Glomerular endothelial cell (primary cell): ENCODE results near the gene AIF1. TPM values are rescaled to one million over a fixed set of nuclear protein-coding genes. Genes with fewer than 3 reads are reported as not detected.
"Not testable (repeated sequence)": the region's sequence is repeated elsewhere in the genome, so short reads cannot be mapped to it uniquely, and the experiment has no call there.

ENCODE experiments used
- DNase-seq: peaks from one replicate; pipeline ENCODE4 v3.0.0-alpha.2; 2011; ENCODE audit warnings: low read depth, low spot score; ENCODE audit errors: extremely low read depth
- total RNA-seq: library from RNA; depleted of rRNA; stranded (reverse); fragments of >200 nt; gene quantifications from 2 replicates; pipeline ENCODE4 v1.2.3, GENCODE V29; 2015

AIF1 gene
- total RNA-seq, 1 donor from 2014 or later: not detected

DNA sequence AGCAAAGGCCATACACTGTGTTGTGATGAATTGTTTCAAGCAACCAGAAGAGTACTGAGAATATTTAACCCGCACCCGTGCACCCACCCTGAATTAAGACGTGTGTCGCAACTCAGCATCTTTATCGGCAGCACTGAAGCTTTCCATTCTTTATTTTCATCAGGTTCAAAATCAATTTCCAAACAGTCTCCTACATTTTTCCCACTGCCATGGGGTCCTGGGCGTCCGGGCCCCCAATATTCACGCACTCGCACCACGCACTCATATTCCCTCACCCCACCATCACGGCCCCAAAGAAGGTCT lies 34.6 kb upstream of the AIF1 start:
- no peak for DNase-seq

DNA sequence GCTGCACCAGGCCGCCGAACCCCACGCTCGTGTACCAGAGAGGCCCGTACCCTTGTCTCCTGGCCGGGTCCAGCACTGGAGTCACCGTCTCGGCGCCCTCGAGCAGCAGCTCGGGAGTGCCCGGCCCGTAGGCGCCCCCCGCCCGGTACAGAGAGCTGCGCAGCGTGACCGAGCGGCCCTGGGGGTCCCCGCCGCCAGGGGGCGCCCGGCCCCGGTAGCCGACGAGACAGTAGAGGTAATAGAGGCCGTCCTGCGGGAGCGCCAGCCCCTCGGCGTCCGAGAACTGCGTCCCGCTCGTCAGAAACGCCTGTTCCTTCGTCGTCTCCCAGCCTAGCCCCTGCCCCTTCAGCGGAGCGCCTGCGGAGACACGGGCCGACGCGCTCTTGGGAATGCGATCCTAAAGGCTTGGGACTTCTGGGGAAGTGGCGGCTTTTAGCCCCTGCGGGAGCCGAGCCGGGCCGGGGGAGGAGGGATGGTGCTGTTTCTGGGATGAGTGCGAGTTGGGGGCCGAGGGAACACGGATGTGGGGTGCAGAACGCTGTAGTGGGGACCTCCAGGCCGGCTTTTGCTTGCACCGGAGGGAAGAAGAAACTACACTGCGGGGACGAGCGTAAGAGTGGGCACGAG lies 34.1 kb upstream of the AIF1 start:
- no peak for DNase-seq

DNA sequence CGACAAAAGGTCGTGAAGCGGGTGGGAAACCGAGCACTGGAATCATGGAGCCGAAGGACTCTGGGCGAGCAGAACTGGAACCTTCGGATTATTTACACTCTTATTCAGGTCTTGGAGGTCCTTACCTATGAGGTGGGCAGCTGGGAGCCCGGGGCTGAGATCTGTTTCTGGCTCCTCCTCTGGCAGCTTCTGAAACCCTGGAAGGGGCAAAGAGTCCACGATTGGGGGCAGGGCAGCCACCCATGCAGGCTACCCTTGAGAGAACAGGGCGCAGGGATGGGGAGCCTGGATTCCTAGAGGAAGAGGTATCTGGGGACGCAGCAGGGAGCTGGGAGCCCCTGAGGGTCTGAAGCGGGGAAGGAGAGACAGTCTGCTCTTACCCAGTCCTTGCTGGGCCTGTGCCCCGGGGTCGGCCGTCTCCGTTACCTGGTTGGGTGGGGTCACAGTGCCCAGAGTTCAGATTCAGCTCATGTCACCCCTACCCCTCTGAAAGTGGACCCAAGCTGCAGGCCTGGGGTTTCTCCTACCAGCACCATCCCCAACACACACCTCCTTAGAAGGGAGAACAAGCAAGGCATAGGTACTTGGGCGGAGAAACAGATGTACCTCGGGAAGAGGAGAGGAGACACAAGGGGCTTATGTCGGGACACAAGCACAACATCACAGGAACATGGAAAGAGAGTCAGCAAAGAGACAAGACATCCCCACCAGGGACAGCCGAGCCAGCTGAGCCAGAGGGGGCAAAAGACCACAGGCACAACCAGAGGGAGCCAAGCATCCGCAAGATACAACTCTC lies 33.4 kb upstream of the AIF1 start:
- no peak for DNase-seq

DNA sequence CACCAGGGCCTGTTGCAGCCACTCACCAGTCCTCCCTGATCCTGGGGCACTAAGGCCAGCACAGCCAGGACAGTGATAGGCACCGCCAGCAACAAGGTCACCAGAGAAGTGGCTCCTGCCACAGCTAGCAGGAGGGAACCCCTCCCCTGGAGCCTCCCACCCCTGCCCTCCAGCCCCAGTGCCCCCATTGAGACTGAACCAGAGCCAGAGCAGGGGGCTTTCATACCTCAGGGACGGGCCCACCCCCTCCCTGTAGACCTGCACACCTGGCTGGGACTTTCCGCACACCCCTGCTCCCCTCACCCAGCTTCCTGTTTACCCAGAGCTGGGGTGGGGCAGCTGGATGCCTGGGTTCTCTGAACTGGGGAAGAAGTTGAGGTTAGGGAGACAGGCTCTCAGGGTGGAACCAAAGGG lies 32.8 kb upstream of the AIF1 start, which contains the start of gene LTB:
TSS of gene LTB (minus strand) at position 195 of the 414 bp plus-strand sequence. CDS start at position 188, 7 bp downstream.
- DNase-seq: no peak

DNA sequence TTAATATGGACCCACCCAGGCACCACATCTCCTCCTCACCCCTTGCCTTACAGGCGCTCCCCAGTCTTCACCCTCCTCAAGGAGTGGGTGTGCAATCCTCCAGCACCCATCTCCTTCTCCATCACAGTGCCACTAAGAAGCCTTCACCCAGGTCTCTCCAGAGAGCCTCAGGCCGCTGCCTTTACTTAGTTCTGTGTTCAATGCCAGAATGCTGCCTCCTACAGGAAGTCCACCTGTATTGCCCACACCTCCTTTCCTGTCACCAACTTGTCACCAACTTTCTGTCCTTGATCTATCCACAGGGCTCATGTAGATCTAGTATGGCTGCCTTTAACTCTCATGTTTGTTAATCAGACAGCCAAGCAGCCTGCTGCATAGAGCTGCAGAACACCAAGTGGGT lies 29.5 kb upstream of the AIF1 start:
- DNase-seq: no peak

DNA sequence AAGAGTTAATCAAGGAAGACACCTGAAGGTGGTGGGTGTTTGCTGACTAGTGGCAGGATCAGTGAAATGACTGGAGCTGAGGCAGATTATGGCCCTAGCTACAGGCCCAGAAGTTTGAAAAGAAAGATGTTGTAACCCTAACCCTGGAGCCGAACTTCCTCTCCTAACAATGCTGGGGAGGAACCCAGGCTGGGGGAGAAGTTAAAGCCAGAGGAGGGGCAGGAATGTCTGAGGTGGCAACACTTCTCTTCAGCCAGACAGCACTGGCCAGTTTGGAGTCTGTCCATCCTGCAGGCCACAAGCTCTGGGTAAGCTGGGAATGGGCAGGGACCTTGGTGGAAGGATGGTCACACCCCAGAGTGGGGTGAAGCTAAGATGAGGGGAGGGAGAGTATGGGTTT lies 29.0 kb upstream of the AIF1 start, which contains the start of gene LST1:
TSS of gene LST1 (plus strand) at position 270 of the 400 bp plus-strand sequence. CDS start 1,023 bp downstream, outside the sequence.
- DNase-seq: no peak

DNA sequence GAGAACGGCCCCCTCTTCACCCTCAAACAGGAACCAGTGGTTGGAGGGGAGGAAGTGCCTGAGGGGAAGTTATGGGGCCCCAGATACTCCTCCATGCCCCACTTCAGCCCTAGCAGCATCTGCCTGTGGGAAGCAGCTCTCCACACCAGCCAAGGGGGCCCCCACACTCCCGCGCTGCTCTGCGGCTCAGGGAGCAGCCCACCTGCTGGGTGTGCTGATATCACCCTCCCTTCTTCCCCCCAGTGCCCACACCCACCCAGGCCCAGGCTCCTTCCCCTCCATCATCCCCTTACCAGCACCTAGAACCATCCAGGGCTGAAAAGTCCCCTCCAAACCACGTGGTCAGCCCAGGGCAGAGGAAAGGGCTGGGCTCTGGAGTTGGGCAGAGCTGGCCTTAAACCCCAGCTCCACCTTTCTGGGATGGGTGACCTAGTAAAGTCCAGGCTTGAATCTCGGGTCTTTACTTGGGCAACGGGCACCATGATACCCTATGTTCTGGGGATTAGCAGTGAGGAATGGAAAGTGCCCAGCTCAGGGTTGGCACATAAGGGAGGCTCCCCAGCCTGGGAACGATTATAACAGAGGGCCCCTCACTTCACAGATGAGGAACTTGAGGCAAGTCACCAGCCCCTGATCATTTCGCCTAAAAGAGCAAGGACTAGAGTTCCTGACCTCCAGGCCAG lies 28.3 kb upstream of the AIF1 start:
- no peak for DNase-seq

DNA sequence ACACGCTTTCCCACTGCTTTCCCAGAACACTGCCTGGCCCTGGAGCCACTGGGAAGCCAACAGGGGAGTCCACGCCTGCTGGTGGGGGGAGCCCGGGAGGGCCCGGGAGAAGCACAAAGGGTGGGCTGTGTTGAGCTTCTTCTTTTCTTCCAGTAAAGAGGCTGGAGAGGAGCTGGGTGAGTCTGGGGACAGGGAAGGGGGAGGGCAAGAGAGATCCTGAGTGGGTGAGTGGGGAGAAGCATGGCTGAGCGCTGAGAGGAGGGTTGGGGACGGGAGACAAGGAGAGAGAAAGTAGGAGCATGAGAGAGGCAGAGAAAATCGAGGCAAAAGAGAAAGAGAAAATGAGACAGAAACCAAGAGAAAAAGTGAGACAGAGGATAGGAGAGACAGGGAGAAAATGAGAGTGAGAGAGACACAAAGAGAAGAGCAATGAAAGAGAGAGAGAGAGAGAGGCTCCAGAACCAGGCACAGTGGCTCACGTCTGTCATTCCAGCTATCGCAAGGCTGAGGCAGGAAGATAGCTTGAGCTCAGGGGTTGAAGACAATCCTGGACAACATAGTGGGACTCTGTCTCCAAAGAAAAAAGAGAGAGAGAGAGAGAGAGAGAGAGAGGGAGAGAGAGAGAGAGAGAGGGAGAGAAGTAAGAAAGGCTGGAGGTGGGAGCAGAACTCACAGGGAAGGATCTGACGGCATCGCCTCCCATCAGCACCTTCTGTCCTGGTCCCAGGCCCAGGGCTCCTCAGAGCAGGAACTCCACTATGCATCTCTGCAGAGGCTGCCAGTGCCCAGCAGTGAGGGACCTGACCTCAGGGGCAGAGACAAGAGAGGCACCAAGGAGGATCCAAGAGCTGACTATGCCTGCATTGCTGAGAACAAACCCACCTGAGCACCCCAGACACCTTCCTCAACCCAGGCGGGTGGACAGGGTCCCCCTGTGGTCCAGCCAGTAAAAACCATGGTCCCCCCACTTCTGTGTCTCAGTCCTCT lies 26.9 kb upstream of the AIF1 start:
- no peak for DNase-seq

DNA sequence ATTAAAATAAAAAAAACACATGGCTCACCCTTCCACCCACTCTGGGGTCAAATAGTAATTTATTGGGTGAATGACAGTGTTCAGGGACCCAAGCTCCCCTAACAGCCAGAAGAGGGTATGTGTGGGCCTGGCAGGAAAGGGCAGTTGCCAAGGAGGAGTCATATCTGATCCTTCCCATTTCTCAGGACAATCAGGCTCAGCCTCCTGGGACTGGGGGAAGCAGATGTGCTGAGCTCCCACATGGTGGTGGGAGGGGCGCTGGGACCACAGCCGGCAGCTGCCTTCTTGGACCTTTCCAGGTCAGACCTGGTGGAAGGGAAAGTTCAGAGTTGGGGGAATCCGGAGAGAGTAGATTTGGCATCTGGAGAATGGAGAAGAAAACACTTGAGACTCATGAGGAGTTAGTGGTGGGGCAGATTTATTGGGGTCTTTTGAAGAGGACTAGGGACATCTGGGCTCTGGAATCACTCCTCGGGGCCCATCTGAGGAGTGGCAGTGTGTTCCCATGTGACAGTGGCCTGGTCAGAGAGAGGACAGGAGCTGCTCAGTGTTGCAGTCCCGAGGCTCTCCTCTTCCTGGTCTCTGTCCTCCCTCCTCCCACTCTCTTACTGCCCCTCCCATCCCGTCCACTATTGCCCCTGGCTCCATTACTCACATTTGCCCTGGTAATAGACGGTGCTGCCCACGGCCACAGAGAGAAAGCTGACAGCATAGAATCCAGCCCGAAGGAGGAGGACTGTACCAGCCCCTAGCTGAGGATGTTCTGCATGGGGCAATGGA lies 26.0 kb upstream of the AIF1 start:
- no peak for DNase-seq

DNA sequence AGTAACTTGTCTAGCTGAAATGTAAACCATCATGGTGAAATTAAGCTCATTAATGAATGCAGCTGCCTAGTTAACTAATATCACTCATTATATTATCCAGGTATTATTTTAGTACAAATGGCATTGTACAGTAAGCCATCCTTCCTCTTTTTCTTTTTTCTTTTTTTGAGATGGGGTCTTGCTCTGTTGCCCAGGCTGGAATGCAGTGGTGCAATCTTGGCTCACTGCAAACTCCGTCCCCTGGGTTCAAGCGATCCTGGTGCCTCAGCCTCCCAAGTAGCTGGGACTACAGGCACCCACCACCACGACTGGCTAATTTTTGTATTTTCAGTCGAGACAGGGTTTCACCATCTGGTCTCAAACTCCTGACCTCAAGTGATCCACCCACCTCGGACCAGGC lies 24.3 kb upstream of the AIF1 start:
- not testable (repeated sequence) for DNase-seq

DNA sequence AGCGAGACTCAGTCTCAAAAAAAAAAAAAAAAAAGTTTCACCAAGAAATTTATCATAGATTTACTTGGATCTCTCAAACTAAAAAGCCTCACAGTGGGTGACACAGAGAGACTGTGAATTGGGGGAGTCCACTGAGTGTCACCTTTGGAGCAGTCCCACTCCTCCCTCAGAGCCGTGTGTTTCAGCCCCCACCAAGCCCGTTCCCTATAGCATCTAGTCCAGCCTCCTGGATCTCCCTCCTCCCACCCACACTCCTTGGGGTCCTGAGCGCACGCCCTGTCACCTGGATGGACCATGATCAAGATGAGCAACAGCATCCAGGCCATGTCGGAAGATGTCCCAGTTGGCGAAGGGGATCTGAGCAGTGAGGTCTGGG lies 22.6 kb upstream of the AIF1 start:
- no peak for DNase-seq

DNA sequence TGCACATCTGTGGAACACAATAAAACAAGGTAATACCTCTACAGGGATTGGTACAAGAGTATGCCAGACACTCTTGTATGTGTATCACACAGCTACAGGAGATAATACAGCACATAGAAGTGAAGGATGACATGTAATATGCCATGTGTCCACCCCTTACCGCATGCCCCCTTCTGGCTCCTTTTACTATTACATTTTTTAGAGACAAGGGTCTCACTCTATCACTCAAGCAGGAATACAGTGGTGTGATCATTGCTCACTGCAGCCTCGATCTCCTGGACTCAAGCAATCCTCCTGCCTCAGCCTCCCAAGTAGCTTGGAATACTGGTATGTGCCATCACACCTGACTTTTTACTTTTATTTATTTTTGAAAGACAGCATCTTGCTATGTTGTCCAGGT lies 18.0 kb upstream of the AIF1 start:
- no peak for DNase-seq

DNA sequence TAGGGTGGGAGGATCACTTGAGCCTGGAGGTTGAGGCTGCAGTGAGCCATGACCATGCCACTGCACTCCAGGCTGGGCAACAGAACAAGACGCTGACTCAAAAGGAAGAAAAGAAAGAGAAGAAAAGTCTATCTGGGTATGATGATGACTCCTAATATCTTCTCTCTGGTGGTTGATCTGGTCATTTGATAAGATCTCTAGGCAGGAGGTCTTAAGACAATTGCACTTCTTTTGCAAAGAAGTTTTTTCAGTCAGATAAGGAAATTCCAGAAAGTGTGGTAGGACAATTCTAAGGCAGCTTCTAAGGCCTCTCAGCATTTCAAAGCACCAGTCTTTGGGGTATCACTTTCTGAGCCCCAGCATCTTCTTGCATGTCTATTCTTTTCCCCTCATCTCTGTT lies 7.7 kb upstream of the AIF1 start:
- no peak for DNase-seq

DNA sequence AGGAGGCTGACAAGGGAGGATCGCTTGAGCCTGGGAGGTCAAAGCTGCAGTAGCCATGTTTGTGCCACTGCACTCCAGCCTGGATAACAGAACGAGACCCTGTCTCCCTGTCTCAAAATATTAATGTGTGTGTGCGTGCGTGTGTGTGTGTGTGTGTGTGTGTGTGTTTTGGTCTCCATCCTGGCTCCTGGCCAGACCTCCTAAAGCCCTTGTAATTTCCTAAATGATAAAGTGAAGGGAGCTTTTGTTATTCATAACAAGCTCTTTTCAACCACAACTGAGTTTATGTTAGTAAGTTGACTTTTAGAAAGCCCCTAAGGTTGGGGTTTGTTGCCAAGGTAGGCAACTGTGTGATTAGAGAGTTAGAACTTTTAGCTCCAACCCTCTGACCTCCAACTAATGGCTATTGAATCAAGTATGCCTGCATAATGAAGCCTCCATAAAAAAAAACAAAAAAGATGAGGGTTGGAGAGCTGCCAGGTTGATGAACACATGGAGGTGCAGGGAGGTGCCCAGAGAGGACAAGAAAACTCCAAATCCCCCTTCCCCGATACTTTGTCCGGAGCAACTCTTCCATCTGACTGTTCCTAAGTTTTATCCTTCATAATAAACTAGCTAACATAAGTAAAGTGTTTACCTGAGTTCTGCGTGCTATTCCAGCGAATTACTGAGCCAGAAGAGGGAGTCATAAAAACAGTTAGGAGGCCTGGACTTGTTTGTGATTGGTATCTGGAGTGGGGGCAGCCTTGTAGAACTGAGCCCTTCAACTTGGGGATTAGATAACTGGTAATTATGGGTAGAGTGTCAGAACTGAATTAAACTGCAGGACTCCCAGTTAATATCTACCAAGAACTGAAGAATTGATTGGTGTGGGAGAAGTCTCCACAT lies 5.3 kb upstream of the AIF1 start:
- no peak for DNase-seq

DNA sequence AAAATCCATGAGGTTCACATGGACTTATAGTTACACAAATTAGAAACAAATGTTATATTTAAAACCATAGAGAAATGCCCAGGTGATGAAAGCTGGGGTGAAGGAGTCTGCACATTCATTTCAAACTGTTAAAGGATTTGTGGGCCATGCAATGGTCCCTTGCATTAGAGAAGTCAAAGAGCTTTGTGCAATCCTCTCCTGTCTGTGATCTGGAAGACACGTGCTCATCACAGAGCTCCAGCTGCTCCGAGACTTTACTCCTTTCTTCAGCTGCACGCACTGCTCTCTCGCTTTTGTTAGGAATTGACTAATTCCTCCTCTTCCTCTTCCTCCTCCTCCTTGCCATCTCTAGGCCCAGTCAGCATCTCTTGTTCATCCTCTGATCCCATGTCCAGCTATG lies 4.1 kb upstream of the AIF1 start:
- no peak for DNase-seq

DNA sequence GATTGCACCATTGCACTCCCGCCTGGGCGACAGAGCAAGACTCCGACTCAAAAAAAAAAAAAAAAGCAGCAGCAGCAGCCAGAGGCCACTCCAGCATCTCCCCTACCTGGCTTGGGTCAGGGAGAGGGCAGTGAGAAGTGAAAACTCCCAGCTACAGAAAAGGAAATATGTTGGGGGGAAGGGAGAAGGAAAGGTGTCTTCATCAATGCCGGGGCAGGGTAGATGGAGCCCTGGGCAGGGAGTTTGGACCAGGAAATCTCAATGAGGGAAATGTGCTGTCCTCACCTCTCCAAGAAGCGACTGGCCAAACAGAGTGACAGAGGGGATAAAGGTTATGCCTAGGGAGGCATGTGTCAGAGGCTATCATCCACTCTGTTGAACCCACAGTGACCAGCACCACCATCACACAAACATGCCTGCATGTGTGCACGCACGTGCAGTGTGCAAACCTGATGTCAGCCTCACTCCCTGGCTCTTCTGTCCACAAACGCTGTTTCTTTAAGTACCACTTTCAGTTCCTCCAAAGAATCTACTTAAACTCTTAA lies 887 bp upstream of the AIF1 start:
- no peak for DNase-seq

DNA sequence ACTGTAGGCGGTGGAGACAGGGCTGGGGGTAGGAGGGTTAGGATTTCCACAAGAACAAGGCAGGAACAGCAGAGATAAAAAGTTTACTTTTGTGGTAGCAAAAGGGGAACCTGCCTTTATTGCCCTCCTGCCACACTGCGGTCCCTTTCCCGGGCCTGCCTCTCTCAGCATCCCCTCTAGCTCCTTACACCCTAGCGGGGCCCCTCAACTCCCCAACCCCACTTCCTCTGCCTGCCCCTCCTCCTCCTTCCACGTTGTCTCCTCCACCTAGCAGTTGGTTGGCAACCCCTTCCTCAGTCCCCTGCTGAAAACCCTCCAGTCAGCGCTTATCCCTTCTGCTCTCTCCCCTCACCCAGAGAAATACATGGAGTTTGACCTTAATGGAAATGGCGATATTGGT lies 714 bp downstream of the AIF1 start:
- no peak for DNase-seq

DNA sequence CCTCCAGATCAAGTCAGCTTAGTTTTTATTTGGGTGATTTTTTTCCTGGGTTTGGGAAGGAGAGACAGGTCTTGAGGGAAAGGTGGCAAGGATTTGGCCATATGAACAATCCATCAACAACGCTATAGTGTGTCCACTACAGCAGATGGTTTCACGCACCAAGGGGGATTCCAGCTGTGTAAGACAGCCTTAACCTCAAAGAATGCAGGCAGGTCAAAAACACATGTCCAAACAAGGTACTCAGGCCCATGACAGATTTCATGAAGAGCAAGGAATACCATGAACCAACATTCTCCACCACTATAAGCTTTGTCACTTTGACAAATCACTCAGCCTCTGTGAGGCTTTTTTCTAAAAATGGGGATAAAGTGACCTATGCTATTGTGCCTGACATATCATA lies 2.0 kb downstream of the AIF1 start:
- DNase-seq: no peak
